GM18511 (cell line): ENCODE results near the gene MT1B.
"Not testable (repeated sequence)": the region's sequence is repeated elsewhere in the genome, so short reads cannot be mapped to it uniquely, and the experiment has no call there.

Experiments used
- ATAC-seq: cut with Tn5 transposase; IDR thresholded peaks from one replicate; pipeline ENCODE4 v1.9.1; 2021; ENCODE audit warnings: mild to moderate bottlenecking, moderate library complexity; ENCODE audit not compliant: unreplicated experiment

The MT1B gene

DNA sequence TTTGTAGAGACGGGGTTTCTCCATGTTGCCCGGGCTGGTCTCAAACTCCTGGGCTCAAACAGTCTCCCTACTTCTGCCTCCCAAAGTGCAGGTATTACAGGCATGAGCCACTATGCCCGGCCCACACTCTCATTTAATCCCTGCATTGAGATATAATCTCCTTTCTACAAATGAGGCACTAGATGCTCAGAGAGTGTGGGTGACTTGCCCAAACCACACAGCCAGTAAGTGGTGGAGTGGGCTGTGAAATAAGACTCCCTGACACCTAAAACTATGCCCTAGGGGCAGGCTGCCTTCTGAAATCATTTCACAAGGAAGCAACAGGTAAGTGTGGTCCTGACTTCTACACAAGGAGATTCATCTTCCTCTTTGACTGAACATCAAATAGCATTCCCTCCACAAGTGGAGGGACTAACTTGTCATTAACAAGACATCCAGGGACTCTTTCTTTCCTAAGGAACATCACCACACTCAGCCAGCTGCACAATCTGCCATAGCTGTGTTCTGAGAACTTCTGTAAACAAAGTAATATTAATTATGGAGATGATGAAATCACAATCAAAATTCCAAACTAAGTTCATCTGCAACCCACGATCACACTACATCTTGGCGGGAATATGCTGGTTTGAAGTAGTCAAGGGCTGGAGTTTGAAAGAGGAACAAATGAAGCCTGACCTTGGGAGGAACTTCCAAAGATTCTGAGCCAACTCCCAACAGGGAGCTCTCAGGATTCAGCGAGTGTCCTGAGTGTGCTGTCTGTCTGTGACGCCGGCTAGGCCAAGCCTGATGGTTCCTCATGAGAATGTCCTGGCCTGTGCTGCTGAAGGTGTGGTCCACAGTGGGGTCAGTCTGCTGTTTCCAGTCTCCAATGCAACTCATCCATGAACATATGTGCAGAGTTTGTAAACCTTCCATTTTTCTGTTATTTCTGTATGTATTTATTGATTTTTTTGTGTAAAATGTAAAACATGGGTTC lies 13.9 kb downstream of the MT1B start:
- not testable (repeated sequence) for ATAC-seq

DNA sequence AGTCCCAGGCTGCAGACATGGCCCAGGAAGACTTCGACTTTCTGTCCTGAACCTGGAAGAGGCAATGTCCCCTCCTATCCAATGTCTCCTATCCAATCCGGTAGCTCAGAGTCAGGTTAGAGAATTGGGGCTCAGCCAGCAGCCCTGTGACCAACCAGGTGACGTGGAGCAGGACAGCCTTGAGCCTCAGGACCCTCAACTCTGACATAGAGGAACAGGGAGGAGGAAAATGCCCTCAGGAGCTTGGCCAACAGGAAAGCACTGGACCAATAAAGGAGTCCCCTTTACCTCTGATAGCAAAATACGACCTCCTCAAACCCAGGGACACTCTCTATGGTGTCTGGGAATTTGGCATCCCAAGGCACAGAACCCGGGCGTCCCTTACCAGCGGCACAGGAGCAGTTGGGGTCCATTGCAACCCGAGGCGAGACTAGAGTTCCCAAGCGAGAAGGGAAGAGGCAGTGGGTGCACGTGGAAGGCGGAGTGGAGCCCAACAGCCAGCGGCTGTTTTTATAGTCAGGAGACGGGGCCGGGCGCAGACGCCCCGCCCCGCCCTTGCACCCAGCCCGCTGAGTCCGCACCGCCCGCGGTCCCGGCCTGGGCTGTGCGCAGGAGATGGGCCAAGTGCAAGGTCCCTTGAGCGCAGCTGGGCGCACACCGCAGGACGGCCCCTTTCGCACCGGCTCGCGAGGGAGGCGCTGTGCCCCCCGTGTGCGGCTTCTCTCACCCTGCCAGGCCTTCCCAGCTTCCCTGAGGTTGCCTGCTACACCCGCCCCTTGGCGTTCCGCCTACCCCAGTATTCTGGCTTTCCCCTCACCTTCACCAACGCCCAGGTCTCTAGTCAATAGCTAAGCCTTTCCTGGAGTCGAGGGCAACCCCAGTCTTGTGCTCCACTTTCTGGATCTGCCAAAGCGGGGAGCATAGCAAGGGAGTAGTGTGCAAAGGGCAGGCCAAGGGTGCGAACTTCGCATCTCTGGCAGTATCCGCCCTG lies 16.2 kb downstream of the MT1B start, which contains the start of gene MT1G:
MT1G (minus strand) TSS at position 485 of the 991 bp plus-strand sequence; CDS start at position 413, 72 bp downstream.
- no peak for ATAC-seq

DNA sequence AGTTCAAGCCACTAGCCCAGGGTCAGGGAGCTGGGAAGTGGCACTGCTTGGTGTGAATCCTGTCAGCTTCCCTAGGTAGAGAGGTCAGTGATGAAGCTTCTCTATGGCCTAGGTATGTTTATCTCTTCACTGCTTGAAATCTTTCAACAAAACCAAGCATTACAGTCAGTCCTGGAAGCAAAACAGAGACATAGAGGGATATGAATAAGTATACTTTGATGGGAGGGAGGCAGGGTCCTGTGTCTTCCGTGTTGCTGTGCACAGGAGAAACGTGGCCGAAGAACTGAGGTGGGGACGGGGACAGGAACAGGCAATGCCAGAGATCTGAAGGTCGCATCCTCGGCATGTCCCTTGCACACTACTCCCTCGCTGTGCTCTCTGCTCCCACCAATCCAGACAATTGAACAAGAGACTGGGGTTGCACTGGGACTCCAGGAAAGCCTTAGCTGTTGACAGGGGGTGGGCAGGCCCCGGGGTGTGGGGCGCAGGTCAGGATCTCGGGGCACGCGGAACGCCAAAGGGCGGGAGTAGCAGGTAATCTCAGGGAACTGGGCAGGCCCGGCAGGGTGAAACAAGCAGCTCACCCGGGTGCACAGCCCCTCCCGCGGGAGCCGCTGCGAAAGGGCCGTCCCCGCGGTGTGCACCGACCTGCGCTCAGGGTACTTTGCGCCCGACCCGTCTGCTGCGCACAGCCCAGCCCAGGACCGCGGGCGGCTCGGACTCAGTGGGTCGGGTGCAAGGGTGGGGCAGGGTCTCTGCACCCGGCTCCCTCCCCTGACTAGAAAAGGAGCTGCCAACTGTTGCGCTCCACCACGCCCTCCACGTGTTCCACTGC lies 17.5 kb downstream of the MT1B start, which contains the start of gene MT1H:
MT1H (plus strand) TSS at position 810 of the 835 bp plus-strand sequence. CDS start 71 bp downstream, outside the sequence.
- ATAC-seq, result no peak

DNA sequence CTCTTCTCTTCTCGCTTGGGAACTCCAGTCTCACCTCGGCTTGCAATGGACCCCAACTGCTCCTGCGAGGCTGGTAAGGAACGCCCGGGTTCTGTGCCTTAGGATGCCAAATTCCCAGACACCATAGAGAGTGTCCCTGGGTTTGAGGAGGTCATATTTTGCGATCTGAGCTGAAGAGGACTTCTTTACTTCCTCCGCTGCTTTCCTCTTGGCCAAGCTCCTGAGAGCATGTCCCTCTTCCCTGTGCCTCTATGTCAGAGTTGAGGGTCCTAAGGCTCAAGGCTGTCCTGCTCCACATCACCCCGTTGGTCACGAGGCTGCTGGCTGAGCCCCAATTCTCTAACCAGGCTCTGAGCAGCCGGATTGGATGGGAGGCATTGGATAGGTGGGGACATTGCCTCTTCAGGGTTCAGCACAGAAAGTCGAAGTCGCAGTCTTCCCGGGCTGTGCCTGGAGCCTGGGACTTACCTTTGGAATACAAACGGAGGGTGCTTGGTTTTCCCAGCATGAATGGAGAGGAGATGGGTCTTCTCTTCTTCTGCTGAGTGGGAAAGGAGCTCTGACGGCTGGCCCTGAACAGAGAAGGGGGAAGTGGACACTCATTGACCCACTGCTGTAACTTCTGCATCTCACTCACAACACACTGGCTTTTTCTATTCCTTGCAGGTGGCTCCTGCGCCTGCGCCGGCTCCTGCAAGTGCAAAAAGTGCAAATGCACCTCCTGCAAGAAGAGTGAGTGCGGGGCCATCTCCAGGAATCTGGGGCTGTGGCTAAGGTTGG lies 18.3 kb downstream of the MT1B start:
- ATAC-seq, result no peak

DNA sequence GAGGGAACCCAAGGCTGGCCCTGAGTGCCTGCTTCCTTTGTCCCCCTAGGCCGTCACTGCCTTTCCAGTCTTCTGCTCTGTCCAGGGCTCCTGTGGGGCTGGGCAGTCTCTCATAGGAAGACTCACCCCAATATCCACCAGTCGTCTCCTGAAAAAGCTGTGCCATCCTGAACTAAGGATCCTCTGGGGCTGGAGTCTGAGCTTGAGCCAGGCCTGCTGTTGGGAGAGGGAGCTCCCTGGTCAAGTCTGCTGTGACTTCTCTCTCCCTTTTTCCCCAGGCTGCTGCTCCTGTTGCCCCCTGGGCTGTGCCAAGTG lies 18.9 kb downstream of the MT1B start:
- no peak for ATAC-seq

DNA sequence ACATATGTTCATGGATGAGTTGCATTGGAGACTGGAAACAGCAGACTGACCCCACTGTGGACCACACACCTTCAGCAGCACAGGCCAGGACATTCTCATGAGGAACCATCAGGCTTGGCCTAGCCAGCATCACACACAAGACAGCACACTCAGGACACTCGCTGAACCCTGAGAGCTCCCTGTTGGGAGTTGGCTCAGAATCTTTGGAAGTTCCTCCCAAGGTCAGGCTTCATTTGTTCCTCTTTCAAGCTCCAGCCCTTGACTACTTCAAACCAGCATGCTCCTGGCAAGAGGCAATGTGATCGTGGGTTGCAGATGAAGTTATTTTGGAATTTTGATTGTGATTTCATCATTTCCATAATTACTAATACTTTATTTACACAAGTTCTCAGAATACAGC lies 20.0 kb downstream of the MT1B start:
- not testable (repeated sequence) for ATAC-seq

DNA sequence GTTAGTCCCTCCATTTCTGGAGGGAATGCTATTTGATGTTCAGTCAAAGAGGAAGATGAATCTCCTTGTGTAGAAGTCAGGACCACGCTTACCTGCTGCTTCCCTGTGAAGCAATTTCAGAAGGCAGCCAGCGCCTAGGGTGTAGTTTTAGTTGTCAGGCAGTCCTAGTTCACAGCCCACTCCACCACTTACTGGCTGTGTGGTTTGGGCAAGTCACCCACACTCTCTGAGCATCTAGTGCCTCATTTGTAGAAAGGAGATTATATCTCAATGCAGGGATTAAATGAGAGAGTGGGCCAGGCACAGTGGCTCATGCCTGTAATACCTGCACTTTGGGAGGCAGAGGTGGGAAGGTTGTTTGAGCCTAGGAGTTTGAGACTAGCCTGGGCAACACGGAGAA lies 20.5 kb downstream of the MT1B start:
- ATAC-seq, result not testable (repeated sequence)

DNA sequence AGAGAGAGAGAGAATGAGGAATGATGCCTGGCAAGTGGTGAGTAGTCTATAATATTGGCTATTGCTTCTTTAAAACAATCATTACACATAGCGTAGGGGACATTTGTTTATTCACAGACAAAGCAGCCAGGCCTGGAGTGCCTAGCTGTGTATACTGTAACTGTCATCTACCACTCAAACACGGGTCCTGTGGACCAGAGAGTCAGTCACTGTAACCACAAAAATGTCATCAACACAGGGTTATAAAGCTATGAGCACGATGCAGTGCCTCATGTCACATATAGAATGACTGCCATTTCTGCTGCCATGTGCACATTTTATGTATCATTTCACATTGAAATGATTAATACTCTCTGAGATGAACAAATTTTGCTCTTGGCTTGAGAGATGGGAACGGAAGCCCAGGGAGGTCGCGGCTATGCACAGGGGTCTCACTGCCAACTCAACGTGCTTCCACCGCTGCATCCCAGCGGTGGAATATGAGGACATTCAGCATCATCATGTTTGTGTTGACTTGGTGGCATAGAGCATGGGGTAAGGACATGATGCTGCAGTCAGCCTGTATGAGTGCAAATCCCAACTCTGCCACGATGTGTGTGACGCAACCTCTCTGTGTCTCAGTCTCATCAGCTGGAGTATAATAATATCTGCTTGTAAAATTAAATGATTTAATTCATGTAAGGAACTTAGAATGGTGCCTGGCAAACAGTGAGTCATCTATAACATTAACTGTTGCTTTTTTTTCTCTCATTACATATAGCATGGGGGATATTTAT lies 21.3 kb downstream of the MT1B start:
- ATAC-seq, result no peak

DNA sequence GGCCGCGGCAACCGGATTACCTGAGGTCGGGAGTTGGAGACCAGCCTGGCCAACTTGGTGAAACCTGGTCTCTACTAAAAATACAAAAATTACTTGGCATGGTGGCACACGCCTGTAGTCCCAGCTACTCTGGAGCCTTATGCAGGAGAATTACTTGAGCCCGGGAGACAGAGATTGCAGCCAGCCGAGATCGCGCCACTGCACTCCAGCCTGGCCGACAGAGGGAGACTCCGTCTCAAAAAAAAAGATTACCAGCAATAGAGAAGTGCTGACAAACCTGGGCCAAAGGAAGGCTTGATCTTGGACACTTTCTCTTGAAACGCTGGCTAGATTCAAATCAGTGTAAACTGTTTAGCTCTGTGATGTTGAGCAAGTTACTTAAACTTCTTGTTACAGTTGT lies 22.2 kb downstream of the MT1B start:
- no peak for ATAC-seq

DNA sequence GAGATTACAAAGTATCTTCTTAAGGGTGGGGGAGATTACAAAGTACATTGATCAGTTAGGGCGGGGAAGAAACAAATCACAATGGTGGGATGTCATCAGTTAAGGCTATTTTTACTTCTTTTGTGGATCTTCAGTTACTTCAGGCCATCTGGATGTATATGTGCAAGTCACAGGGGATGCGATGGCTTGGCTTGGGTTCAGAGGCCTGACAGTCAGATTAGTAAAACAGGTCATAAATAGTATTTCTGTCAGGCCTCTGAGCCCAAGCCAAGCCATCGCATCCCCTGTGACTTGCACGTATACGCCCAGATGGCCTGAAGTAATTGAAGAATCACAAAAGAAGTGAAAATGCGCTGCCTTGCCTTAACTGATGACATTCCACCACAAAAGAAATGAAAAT lies 22.9 kb downstream of the MT1B start:
- ATAC-seq, result not testable (repeated sequence)

DNA sequence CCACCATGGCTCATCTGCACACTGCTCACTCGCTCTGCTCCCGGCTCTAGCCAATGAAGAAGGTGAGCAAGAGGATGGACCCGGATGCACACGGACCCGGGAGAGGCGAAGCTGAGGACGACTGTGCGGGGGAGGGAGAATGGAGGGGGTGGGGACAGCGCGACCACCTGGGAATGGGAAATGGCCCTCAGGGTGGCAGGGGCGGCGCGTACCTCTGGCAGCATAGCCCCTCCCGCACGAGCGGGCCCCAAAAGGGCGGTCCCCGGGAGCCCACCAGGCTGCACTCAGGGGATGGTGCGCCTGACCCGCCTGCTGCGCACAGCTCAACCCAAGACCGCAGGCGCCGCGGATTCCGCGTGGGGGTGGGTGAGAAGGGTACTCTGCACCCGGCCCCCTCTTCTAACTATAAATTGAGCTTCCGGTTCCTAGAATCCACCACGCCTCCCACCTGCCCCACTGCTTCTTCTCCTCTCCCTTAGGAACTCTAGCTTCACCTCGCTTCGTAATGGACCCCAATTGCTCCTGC lies 24.1 kb downstream of the MT1B start:
- ATAC-seq, result no peak

DNA sequence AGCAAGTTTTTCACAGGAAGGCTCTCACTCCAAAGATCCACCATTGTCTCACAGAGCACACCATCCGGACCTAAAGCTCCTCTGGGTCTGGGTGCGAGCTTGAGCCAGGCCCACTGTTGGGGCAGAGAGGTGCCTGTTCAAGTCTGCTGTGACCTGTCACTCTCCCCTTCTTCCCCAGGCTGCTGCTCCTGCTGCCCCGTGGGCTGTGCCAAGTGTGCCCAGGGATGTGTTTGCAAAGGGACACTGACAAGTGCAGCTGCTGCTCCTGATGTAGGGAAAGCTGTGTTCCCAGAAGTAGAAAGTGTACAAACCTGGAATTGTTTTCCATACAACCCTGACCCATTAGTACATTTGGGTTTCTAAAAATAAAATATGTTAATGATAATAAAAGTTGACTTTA lies 25.8 kb downstream of the MT1B start:
- no peak for ATAC-seq

DNA sequence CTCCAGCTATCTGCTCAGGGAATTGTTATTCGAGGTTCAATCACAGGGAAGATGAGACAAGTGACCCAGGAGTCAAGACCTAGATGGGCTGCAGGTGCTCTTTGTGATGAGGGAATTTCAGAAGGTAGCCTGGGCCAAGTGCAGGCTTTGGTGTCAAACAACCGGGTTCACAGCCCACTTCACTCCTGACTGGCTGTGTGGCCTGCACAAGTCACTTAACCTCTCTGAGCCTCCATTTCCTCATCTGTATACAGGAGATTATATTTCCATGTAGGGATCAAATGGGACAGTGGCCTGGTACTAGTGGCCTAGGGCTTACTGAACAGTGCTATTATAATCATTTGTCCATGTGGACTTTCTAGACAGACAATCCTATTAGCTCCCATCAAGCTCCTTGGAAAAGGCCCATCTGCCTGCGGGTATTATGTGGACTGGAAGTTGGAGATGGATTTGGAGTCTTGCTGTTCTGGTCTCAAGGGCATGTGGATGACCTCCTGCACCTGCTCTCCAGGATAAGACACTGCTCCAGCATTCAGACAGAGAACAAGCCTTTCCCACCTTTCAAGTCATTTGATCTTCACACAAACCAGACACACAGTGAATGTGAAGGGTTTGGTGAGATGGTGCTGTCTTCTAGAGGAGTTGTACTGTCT lies 27.5 kb downstream of the MT1B start:
- no peak for ATAC-seq

DNA sequence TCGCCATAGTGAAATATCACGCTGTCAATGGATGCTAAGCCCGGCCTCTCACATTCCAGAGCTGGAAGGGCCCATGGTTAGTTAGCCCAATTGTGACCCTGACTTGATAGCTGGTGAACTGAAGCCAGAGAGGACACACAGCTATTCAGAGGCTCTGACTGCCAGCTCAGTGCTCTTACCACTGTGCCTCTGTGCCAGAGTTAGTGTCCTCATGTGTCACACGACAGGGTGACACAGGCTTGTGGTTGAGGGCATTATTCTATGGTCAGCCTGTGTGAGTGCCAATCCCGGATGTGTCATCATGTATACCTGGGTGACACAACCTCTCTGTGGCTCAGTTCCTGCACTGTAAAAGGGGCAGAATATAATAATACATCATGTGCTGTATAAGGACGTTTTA lies 28.1 kb downstream of the MT1B start:
- ATAC-seq, result no peak

DNA sequence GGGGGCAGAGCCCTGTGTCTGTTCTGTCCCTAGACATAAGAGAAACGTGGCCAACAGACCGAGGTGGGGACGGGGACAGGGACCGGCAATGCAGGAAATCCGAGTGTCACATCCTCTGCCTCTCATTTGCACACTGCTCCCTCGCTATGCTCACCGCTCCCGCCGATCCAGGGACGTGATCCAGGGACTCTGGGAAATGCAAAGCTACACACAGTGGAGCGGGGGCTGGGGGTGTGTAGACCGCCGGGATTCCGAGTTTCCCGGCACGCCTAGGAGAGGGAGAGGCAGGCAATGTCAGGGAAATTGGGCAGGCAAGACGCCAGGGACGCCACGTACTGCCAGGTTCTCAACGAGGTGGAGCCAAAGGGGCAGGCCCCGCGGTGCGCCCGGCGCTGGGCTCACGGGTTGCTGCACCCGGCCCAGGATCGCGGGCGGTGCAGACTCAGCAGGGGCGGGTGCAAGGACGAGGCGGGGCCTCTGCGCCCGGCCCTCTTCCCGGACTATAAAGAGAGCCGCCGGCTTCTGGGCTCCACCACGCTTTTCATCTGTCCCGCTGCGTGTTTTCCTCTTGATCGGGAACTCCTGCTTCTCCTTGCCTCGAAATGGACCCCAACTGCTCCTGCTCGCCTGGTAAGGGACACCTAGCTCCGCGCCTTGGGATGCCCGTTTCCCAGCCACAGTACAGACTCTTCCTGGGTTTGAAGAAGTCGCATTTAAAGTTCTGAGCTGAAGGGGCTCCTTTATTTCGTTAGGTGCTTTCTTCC lies 30.4 kb downstream of the MT1B start, which contains the start of gene MT1X:
MT1X (plus strand) TSS at position 532 of the 764 bp plus-strand sequence; CDS start at position 603, 71 bp downstream.
- peak; percentile 98 for ATAC-seq

DNA sequence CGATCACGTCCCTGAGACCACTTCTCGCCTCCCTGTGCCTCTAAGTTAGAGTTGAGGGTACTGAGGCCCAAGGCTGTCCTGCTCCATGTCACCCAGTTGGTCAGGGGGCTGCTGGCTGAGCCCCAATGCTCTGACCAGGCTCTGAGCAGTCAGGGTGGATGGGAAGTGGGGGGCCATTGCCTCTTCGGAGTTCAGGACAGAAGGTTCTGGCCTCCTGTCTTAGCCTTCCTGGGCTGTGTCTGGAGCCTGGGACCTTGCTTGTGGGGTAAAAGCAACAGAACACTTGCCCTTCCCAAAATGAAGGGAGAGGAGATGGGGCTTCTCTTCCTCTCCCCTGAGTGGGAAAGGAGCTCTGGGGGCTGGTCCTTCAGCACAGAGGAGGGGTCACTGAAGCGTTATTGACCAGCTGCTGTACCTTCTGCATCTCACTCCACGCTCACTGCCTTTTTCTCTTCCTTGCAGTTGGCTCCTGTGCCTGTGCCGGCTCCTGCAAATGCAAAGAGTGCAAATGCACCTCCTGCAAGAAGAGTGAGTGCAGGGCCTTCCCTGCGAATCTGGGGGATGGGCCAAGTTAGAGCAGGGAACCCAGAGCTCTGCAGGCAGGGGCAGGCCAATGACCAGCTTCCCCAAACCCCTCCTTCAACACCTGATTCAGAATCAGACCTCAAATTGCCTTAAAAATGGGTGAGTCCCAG lies 31.2 kb downstream of the MT1B start:
- peak; percentile 15 for ATAC-seq
